GM21576 (cell line): ENCODE data around the gene CD7.
A peak's percentile ranks its signal among the peaks of the same experiment; 100 is the strongest.

Source experiments
- ATAC-seq: cut with Tn5 transposase; IDR thresholded peaks from one replicate; pipeline ENCODE4 v1.9.1; 2021; ENCODE audit warnings: mild to moderate bottlenecking, moderate library complexity; ENCODE audit not compliant: unreplicated experiment

The CD7 gene

DNA sequence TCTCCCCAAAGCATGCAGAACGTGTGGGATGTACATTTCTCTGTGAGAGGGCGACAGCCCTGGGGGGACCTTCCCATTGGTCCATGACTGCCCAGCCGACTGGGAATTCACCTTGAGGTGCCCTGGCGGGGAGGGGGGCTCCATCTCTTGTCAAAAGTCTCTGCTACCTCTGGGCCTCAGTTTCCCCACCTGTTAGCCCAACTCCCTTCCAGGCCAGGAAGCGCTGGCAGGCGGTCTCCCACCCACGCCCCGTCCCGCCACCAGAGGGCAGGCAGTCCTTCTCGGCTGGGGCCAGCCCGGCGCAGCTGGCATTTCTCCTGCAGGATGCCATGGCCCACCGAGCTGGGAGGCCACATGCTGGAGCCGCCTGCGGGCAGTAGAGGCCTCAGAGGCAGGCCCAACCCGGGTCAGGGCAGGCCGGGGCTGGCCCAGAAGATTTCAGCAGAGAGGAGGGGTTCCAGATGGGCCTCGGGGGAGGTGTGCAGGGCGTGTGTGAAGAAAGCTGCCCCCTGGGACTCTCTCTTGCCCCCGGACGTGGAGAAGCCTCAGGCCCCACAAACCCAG is 16.6 kb downstream of the CD7 start:
- ATAC-seq = no peak

GRCh38 chr17:82300228-82300627 is 17.2 kb downstream of the CD7 start:
- no peak for ATAC-seq

GRCh38 chr17:82299452-82299851 is 18.0 kb downstream of the CD7 start:
- ATAC-seq = no peak

DNA sequence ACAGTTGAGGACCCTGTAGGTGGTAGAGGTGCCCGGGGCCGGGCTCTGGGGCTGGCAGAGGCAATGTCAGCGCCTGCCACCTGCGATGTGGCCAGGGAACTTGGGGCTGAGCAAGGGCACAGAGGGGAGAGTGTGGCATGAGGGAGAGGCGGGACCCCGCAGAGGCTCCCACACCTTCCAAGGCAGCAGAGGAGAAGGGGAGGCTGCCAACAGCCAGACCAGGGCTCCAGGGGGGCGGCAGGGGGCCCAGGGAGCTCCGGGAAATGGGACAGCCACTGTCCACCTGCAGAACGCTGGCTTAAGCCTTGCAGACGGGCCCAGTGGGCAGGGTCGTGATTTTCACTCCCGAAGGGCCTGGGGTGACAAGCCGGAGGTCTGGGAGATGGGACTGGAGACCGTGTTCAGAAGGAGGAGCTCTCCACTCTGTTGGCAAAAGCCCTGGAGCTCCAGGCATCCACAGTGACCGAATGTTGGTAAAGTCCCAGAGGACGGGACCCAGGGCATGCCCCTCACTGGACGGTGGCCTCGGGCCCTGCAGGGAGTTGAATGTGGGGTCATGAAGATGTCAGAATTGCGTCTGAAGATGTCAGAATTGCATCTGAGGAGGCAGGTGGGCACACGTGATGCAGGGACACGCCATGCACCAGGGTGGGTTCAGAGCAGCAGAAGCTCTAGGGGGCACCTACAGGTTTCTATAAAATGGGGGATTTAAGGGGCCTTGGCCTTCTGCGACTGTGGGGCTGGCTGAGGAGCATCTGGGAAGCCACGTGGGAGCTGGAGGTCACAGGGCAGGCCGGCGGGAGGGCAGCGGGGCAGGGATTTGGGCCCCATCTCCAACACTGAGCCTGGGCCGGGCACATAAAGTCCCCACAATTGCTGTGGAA is 18.6 kb downstream of the CD7 start:
- no peak for ATAC-seq

DNA sequence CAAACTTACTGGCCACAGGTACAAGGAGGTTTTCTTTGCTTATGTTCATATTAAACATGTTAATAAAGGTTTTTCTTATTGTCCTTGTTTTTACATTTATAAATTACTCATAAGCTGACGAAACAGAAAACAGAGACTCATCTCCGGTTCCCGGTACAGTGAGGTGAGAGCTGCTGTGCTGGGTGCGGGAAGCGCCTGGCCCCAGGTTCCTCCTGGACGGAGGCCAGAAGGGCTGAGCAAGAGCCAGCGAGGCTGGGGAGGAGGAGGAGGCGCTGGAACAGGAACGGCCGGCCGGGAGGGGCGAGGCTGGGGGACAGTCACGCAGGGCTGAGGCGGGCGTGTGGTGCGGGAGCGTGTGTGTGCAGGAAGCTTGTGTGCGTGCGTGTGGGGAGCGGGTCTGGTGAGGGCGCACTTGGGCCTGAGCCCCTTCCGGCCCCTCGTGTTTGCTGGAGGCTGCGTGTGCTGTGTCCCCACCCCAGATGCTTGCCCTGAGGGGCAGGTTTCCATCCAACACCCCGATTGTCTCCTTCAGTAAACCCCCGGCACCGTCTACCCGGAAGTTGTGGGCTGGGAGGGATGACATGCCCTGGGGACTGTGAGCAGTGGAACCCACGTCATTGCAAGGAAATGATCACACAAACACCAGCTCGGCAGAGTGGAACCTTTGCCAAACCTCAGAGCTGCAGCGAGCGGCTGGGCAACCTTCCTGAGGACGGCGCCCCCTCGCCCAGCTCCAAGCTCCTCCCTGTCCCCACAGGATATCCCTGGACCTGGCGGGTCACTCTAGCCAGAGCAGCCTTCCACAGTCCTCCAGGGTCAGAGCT is 19.5 kb downstream of the CD7 start:
- ATAC-seq = peak; percentile 41

- no peak for ATAC-seq
These were observed 20.1 kb downstream of the CD7 start for GRCh38 chr17:82297280-82297713.

DNA sequence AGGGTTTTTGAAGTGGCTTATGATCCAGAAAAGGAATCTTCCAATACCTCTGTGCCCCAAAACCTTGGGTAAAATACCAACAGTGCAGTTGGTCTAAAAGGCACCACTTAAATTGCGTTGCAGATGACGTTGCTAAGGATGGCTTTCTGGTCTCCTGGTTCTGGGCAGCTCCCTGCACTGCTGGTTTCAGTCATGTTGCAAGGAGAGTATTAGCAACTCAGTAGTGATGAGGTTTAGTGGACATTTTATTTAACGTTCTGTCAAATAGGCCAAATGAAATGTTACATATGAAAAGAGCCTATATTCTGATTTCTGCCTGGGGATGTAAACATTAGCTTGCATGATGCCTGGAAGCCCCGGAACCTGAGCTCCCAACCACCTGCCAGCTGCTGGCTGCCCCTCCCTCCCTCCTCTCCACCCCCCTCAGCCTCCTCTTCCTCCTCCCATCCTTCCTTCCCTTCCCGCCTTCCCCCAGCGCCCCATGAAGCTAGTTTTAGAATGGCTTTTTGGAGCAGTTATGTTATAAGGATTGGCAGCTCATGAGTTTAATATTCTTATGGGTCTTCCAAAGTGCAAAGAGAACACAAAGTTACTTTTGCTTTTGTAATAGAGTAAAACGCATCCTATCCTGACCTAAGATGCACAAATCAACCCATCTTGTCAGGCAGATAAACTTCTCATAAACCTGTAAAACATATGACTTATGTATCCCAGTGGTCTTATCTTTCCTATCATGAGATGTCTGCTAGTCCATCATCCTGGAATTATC is 20.7 kb downstream of the CD7 start:
- ATAC-seq = no peak

DNA sequence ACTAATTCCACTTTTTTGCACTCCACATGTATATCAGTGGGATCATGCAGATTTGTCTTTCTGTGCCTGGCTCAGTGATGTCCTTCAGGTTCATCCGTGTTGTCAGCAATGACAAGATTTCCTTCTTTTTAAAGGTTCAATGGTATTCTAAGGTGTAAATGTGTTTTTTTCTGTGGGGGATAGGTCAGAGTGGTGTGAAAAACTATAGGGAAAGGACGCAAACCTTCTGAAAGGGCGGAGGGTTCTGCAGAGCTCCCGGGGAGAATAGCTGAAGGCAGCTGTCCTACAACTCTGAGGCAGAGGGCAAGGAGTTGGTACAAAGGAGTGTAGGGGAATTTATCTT is 22.0 kb downstream of the CD7 start:
- ATAC-seq = no peak

GRCh38 chr17:82294064-82294773 is 23.2 kb downstream of the CD7 start:
- ATAC-seq = no peak

DNA sequence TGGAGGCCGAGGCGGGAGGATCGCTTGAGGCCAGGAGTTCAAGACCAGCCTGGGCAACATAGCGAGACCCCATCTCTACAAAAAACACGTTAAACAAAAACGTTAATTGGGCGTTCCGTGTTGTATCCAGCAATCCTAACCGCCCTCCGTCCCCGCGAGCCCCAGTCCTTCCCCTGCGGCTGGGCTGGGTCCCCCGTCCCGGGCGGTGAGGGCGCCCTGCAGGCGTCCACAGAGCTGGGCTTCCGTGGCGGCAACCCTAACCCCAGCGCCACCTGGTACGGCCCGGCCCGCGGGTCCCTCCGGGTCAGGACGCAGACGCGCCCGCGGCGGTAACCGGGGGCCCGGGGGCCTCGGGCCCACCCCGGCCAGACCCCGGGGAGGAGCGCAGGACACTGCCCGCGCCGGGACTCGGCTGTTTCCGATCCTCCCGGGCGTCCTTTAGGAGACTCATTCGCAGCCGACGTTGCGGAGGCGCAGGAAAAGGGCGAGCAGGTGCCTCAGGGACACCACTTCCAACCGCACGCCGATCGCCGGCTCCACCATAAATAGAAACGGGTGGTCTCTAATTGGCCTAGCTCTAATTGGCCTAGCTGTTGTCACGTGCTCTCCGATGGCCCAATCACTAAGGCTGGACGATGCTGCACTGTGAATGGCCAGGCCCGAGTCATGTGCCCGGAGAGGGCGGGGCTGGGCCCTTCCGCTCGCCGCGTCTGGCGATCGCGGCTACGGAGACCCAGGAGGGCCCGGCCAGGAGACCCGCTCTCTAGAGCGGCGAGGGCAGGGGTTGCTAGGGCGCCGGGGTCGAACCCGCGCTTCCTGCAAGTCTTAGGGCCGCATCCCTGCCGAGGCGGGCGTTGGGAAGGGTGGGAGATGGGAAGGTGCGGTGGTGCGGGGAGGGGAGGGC is 24.9 kb downstream of the CD7 start:
- peak; percentile 89 for ATAC-seq

DNA sequence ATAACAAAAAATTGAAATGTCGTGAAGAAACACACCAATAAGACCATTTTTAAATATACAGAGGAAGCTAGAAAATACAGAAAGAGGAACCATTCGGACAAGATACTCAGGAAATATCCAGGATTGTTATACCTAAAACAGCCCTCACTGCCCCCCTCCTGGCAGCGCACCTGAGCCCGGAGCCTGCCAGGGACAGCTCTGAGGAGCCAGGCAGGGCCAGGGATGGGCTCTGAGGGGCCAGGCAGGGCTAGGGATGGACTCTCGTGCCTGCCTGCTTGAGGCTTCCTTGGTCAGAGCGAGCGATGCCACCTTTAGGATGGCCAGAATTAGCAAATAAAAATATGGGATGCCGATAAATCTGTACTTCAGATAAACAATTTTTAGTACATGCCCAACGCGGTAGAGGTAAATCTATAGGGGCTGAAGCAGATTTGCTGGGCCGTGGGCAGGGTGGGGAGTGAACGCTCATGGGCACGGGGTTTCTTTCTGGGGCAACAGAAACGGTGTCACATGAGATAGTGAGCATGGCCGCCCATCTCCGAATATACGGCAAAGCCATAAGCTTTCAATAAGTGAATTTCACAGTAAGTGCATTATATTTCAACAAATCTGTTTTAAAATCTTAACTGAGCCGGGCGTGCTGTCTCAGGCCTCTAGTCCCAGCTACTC is 25.7 kb downstream of the CD7 start:
- no peak for ATAC-seq

DNA sequence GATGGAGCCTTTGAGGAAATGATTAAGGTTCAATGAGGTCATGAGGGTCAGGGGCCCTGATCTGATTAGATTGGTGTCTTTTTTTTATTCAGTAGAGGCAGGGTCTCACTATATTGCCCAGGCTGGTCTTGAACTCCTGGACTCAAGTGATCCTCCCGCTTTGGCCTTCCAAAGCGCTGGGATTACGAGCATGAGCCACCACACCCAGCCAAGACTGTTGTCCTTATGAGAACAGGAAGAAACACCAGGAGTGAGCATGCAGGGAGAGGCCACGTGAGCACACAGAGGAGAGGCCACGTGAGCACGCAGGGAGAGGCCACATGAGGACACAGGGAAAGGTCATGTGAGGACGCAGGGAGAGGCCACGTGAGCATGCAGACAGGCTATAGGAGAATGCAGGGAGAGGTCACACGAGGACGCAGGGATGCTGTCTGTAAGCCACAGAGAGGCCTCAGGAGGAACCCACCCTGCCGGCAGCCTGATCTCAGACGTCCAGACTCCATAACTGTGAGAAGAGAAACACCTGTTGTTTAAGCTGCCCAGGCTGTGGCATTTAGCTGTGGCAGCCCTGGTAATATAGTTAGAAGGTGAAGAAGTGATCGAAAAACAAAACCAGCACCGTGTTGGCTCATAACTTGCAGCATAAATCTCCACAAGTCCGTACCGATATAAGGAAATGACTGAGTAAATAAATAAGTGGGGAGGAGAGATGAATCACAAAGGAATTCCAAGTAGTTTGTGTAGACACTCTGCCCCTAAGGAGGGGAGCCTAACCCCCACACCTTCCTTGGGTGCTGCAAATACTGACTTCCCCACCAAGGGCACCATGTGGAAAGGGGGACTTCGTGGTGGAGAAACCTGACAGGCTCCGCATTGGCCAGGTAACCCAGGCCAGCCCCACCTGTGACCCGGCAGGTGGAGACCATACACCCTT is 29.3 kb downstream of the CD7 start:
- no peak for ATAC-seq

GRCh38 chr17:82287013-82287867 is 30.2 kb downstream of the CD7 start:
- ATAC-seq = no peak

DNA sequence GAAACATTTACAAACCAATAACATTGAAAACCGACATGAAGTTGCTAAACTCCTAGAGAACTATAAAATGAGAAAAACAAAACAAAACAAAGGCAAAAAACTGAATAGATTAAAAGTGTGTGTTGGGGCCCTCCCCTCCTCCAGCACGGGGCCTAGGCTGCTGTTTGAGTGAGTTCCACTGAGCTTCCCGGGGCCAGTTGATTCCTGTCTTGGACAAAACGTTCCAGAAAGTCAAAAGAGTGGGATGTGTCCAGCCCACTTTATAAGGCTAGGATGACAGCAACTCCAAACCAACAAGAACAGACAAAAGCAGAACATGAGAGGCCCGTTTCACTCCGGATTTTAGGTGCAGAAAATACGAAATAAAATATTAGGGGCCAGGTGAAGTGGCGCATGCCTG is 32.3 kb downstream of the CD7 start:
- no peak for ATAC-seq

DNA sequence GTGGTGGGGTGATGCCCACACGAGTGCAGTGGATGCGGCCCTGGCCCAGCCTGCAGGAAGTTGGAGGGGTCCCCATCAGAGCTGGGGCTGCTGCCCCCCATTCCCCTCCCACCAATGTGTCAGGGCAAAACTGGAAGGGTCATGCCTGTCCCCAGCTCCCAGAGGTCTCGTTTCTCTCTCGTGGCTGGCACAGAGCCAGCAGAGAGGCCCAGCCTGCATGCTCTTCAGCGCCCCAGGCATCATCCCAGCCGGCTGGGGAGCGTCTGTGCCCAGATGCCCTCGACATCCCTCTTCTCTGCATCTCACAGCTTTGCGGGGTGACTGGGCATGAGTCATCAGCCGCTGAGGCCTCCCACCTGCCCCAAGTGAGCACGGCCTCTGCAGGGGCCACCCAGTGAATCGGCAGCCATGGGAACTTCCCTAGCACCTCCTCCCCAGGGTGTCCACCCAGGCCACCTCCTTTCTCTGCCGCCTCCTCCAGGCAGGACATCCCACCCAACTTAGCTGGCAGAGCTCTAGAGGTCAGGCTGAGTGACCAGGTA is 34.1 kb downstream of the CD7 start:
- no peak for ATAC-seq
